NCI-H2227 (cell line): ENCODE results near the gene GCM1.

Experiments used
- DNase-seq: peaks from one replicate; lab custom pipeline; 2025; ENCODE audit not compliant: unreplicated experiment; lab: John Stamatoyannopoulos, UW

Gene GCM1

GRCh38 chr6:53152576-53152975 lies 3.9 kb upstream of the GCM1 start:
- DNase-seq, result no peak

GRCh38 chr6:53151676-53152075 lies 3.0 kb upstream of the GCM1 start:
- no peak for DNase-seq

- DNase-seq, result no peak
These were observed 3.8 kb downstream of the GCM1 start for GRCh38 chr6:53144802-53145201.

- DNase-seq, result no peak
These were observed 4.9 kb downstream of the GCM1 start for GRCh38 chr6:53143710-53144109.

GRCh38 chr6:53142810-53143209 lies 5.8 kb downstream of the GCM1 start:
- no peak for DNase-seq

GRCh38 chr6:53139841-53140413 lies 8.7 kb downstream of the GCM1 start:
- DNase-seq, result no peak

- DNase-seq, result no peak
These were observed 12.5 kb downstream of the GCM1 start for GRCh38 chr6:53136000-53136609.

- no peak for DNase-seq
These were observed 13.9 kb downstream of the GCM1 start for GRCh38 chr6:53134601-53135235.

- no peak for DNase-seq
These were observed 14.7 kb downstream of the GCM1 start for GRCh38 chr6:53133961-53134360.

- no peak for DNase-seq
These were observed 17.9 kb downstream of the GCM1 start for GRCh38 chr6:53130569-53131290.

GRCh38 chr6:53128842-53129241 lies 19.8 kb downstream of the GCM1 start:
- DNase-seq, result no peak

- DNase-seq, result no peak
These were observed 23.4 kb downstream of the GCM1 start for GRCh38 chr6:53125276-53125675.

GRCh38 chr6:53124131-53124800 lies 24.4 kb downstream of the GCM1 start:
- DNase-seq, result no peak

- no peak for DNase-seq
These were observed 28.8 kb downstream of the GCM1 start for GRCh38 chr6:53119772-53120409.

- DNase-seq, result no peak
These were observed 29.3 kb downstream of the GCM1 start for GRCh38 chr6:53119349-53119748.

GRCh38 chr6:53115741-53116140 lies 32.9 kb downstream of the GCM1 start:
- DNase-seq, result no peak

GRCh38 chr6:53115113-53115512 lies 33.5 kb downstream of the GCM1 start:
- no peak for DNase-seq

GRCh38 chr6:53113742-53114141 lies 34.9 kb downstream of the GCM1 start:
- DNase-seq, result no peak

GRCh38 chr6:53112871-53113270 lies 35.8 kb downstream of the GCM1 start:
- DNase-seq, result no peak

- no peak for DNase-seq
These were observed 36.2 kb downstream of the GCM1 start for GRCh38 chr6:53112404-53112803.

GRCh38 chr6:53111865-53112264 lies 36.8 kb downstream of the GCM1 start:
- no peak for DNase-seq
